Fibroblast of lung (primary cell): Measurements from ENCODE around the gene NDUFB7. TPM values are rescaled to one million over a fixed set of nuclear protein-coding genes. Genes with fewer than 3 reads are reported as not detected.
A peak's percentile ranks its signal among the peaks of the same experiment; 100 is the strongest.

Source experiments
- DNase-seq, 2 donors: peaks; one replicate each; pipeline versions ENCODE4 v3.0.0 to v3.0.0-alpha.2; 2010; ENCODE audit warnings: low read depth in 2 of 2
- H2AFZ ChIP-seq: 2 replicates; pipeline ENCODE4 v1.5.1; 2012; ENCODE audit warnings: low read length, control low read depth, inconsistent platforms
- H3K27ac ChIP-seq: 2 replicates; pipeline ENCODE4 v1.5.1; 2011; ENCODE audit warnings: low read length, control low read depth; ENCODE audit not compliant: insufficient read depth
- H3K27me3 ChIP-seq: 2 replicates; pipeline ENCODE4 v1.5.1; 2011; ENCODE audit warnings: mild to moderate bottlenecking, low read length; ENCODE audit not compliant: control insufficient read depth, insufficient read depth
- H3K36me3 ChIP-seq: 2 replicates; pipeline ENCODE4 v1.5.1; 2011; ENCODE audit warnings: low read length; ENCODE audit not compliant: control insufficient read depth, insufficient read depth
- H3K4me1 ChIP-seq: 2 replicates; pipeline ENCODE4 v1.5.1; 2011; ENCODE audit warnings: low read length; ENCODE audit not compliant: control insufficient read depth, insufficient read depth; ENCODE audit errors: extremely low read depth
- H3K4me2 ChIP-seq: 2 replicates; pipeline ENCODE4 v1.5.1; 2011; ENCODE audit warnings: low read length, control low read depth; ENCODE audit not compliant: insufficient read depth; ENCODE audit errors: extremely low read depth
- H3K4me3 ChIP-seq, 4 experiments: fragments of 200-600 bp in 1 of 4; sonication (generic) in 1 of 4; replicated peaks in 1 of 4; 2 replicates each; pipeline ENCODE4 v1.5.1; 2011 to 2016; ENCODE audit warnings: low read length in 4 of 4, low read depth in 3 of 4, mild to moderate bottlenecking in 3 of 4, control low read depth in 2 of 4, inconsistent platforms in 1 of 4, mixed read lengths in 1 of 4; ENCODE audit not compliant: insufficient read depth in 1 of 4; ENCODE audit errors: control extremely low read depth in 1 of 4
- H3K79me2 ChIP-seq: 2 replicates; pipeline ENCODE4 v1.5.1; 2012; ENCODE audit warnings: mild to moderate bottlenecking, low read length, inconsistent platforms; ENCODE audit not compliant: control insufficient read depth, insufficient read depth
- H3K9ac ChIP-seq: 2 replicates; pipeline ENCODE4 v1.5.1; 2011; ENCODE audit warnings: mild to moderate bottlenecking, low read length, control low read depth; ENCODE audit not compliant: insufficient read depth
- H3K9me3 ChIP-seq: 2 replicates; pipeline ENCODE4 v1.5.1; 2012; ENCODE audit warnings: low read depth, low read length; ENCODE audit not compliant: control insufficient read depth, insufficient read depth
- H4K20me1 ChIP-seq: 2 replicates; pipeline ENCODE4 v1.5.1; 2011; ENCODE audit warnings: low read length; ENCODE audit not compliant: control insufficient read depth, insufficient read depth; ENCODE audit errors: extremely low read depth
- CTCF ChIP-seq, 2 donors: IDR thresholded peaks in 1 of 2; conservative IDR thresholded peaks in 1 of 2; 1 replicate in 1 of 2; 2 replicates in 1 of 2; pipeline ENCODE4 v1.5.1; 2011 to 2012; ENCODE audit warnings: low read length in 2 of 2, control low read depth in 1 of 2, inconsistent platforms in 1 of 2, low read depth in 1 of 2, mild to moderate bottlenecking in 1 of 2
- EZH2 ChIP-seq: IDR thresholded peaks from 2 replicates; pipeline ENCODE4 v1.5.1; 2012; ENCODE audit warnings: low read length, control low read depth, mild to moderate bottlenecking; ENCODE audit errors: missing control alignments
- polyA plus RNA-seq, 2 donors: library from polyadenylated mRNA; depleted of rRNA in 1 of 2; stranded (reverse) in 1 of 2; unstranded in 1 of 2; fragments of >200 nt; gene quantifications; 2 replicates each; pipeline ENCODE4 v1.2.1, GENCODE V29; 2011 to 2012; ENCODE audit warnings: missing spikeins in 1 of 2
- total RNA-seq: library from RNA; depleted of rRNA; stranded (reverse); fragments of >200 nt; gene quantifications from 2 replicates; pipeline ENCODE4 v1.2.1, GENCODE V29; 2014

The NDUFB7 gene
- total and polyA plus RNA-seq, 2 donors (not counting 1 experiment from before 2014, with no cell fraction given), result 100 to 253 TPM

GRCh38 chr19:14517840-14518505 lies 53.9 kb downstream of the NDUFB7 start, which contains the start of gene DNAJB1:
TSS of gene DNAJB1 (minus strand) at chr19:14518397. CDS start at chr19:14518349, 48 bp downstream.
- H3K79me2 ChIP-seq, result peaks cover 39% of the 10 kb centered on the region
- H3K4me3 ChIP-seq, result peak within 1 kb of the TSS; percentile 92 to 98 (median 96)
- peak; percentile 75 to 77 for DNase-seq
- no peaks in the 10 kb centered on the region for H4K20me1 ChIP-seq
- H2AFZ ChIP-seq, result peak within 1 kb of the TSS; percentile 73
- H3K36me3 ChIP-seq, result peaks cover 22% of the 10 kb centered on the region
- H3K9me3 ChIP-seq, result no peaks in the 10 kb centered on the region
- no peaks in the 10 kb centered on the region for H3K27me3 ChIP-seq
- TF ChIP-seq EZH2 (no peak), CTCF (conservative IDR thresholded peaks at IDR 0.05 in 1 of 2, IDR thresholded peaks at IDR 0.05 in 1 of 2; ENCODE audit: low read depth in 1 of 2, low read length in 2 of 2) (no peak)
- H3K27ac ChIP-seq, result peak within 1 kb of the TSS; percentile 99
- H3K9ac ChIP-seq, result peak within 1 kb of the TSS; percentile 98
- H3K4me1 ChIP-seq, result peaks cover 18% of the 10 kb centered on the region
- H3K4me2 ChIP-seq, result peak within 1 kb of the TSS; percentile 100

- no peaks in the 10 kb centered on the region for H3K27me3 ChIP-seq
- no peak overlapping the region for H2AFZ ChIP-seq
- H3K9me3 ChIP-seq, result no peaks in the 10 kb centered on the region
- H3K27ac ChIP-seq, result peak overlapping the region; percentile 99
- TF ChIP-seq CTCF (conservative IDR thresholded peaks at IDR 0.05 in 1 of 2, IDR thresholded peaks at IDR 0.05 in 1 of 2; ENCODE audit: low read depth in 1 of 2, low read length in 2 of 2) (no peak), EZH2 (no peak)
- no peaks in the 10 kb centered on the region for H4K20me1 ChIP-seq
- peaks cover 39% of the 10 kb centered on the region for H3K79me2 ChIP-seq
- peaks cover 22% of the 10 kb centered on the region for H3K36me3 ChIP-seq
- peak overlapping the region; percentile 98 for H3K9ac ChIP-seq
- H3K4me2 ChIP-seq, result peak overlapping the region; percentile 100
- H3K4me1 ChIP-seq, result peaks cover 16% of the 10 kb centered on the region
- peak overlapping the region; percentile 92 to 98 (median 96) for H3K4me3 ChIP-seq
- DNase-seq, result no peak
Measured at GRCh38 chr19:14517446-14517839, 54.4 kb downstream of the NDUFB7 start.

- no peak overlapping the region for H2AFZ ChIP-seq
- peak overlapping the region; percentile 100 for H3K4me2 ChIP-seq
- DNase-seq, result no peak
- peak overlapping the region; percentile 99 for H3K27ac ChIP-seq
- peaks cover 39% of the 10 kb centered on the region for H3K79me2 ChIP-seq
- H3K27me3 ChIP-seq, result no peaks in the 10 kb centered on the region
- peak overlapping the region; percentile 92 to 98 (median 96) for H3K4me3 ChIP-seq
- TF ChIP-seq CTCF (conservative IDR thresholded peaks at IDR 0.05 in 1 of 2, IDR thresholded peaks at IDR 0.05 in 1 of 2; ENCODE audit: low read depth in 1 of 2, low read length in 2 of 2), result no peak
- TF ChIP-seq EZH2, result no peak
- no peaks in the 10 kb centered on the region for H4K20me1 ChIP-seq
- H3K36me3 ChIP-seq, result peaks cover 22% of the 10 kb centered on the region
- H3K4me1 ChIP-seq, result peaks cover 16% of the 10 kb centered on the region
- H3K9me3 ChIP-seq, result no peaks in the 10 kb centered on the region
- H3K9ac ChIP-seq, result peak overlapping the region; percentile 98
Measured at GRCh38 chr19:14516746-14517438, 55.0 kb downstream of the NDUFB7 start.
